Small intestine (tissue), 7 donors: ENCODE measurements around the gene CDK14. TPM values are rescaled to one million over a fixed set of nuclear protein-coding genes. Genes with fewer than 3 reads are reported as not detected.

Experiments
- DNase-seq, 2 donors: peaks; one replicate each; pipeline versions ENCODE4 v3.0.0 to v3.0.0-alpha.2; 2013
- FAIRE-seq: peaks from 2 replicates; lab custom pipeline; 2012; peaks lifted over from hg19 to GRCh38; lab: Jason Lieb, UNC
- H3K27ac ChIP-seq, 3 donors: one replicate each; pipeline ENCODE4 v1.5.1; 2013; ENCODE audit warnings: low read length in 2 of 3, mild to moderate bottlenecking in 2 of 3, control low read depth in 1 of 3, inconsistent platforms in 1 of 3, low read depth in 1 of 3, moderate library complexity in 1 of 3
- H3K27me3 ChIP-seq, 3 donors: one replicate each; pipeline ENCODE4 v1.6.1; 2013; ENCODE audit warnings: low read length in 3 of 3, inconsistent platforms in 1 of 3; ENCODE audit not compliant: control insufficient read depth in 3 of 3, insufficient read depth in 3 of 3
- H3K36me3 ChIP-seq, 3 donors: one replicate each; pipeline ENCODE4 v1.6.1; 2013; ENCODE audit warnings: low read length in 3 of 3, inconsistent platforms in 1 of 3, low read depth in 1 of 3, mild to moderate bottlenecking in 1 of 3, moderate library complexity in 1 of 3; ENCODE audit not compliant: control insufficient read depth in 3 of 3, insufficient read depth in 2 of 3
- H3K4me1 ChIP-seq, 3 donors: one replicate each; pipeline ENCODE4 v1.6.1; 2013; ENCODE audit warnings: low read length in 2 of 3, inconsistent platforms in 1 of 3, low read depth in 1 of 3, mild to moderate bottlenecking in 1 of 3, moderate library complexity in 1 of 3; ENCODE audit not compliant: control insufficient read depth in 3 of 3, insufficient read depth in 2 of 3
- H3K4me3 ChIP-seq, 3 donors: one replicate each; pipeline ENCODE4 v1.5.1; 2013; ENCODE audit warnings: low read length in 3 of 3, control low read depth in 1 of 3, inconsistent platforms in 1 of 3, low read depth in 1 of 3, mild to moderate bottlenecking in 1 of 3, moderate library complexity in 1 of 3
- H3K9me3 ChIP-seq, 2 donors: one replicate each; pipeline ENCODE4 v1.6.1; 2013; ENCODE audit warnings: low read depth in 1 of 2, low read length in 1 of 2; ENCODE audit not compliant: control insufficient read depth in 2 of 2, insufficient read depth in 1 of 2
- WGBS, 3 donors: extraction: QIAGEN DNeasy Blood & Tissue Kit; methylation state at CpG; one replicate each; pipeline ENCODE4 v1.1.7; 2013; 5-methylcytosine and 5-hydroxymethylcytosine counted together
- polyA plus RNA-seq, 4 donors: library from polyadenylated mRNA; stranded (reverse) in 3 of 4; unstranded in 1 of 4; fragments of 200-250 nt in 3 of 4; fragments of 120-200 nt in 1 of 4; gene quantifications; one replicate each; pipeline versions ENCODE4 v1.2.1 to v1.2.3, GENCODE V29; 2013
- donor health status: healthy with polysubstance abuse.
- donor health status: control.
- donor health status: control.
- donor health status: Bipolar disorder and iron deficiency.
- donor health status: healthy.

The CDK14 gene
- polyA plus RNA-seq, 4 donors = 1.1 to 6.3 (median 2.0) TPM; not detected in 1

DNA sequence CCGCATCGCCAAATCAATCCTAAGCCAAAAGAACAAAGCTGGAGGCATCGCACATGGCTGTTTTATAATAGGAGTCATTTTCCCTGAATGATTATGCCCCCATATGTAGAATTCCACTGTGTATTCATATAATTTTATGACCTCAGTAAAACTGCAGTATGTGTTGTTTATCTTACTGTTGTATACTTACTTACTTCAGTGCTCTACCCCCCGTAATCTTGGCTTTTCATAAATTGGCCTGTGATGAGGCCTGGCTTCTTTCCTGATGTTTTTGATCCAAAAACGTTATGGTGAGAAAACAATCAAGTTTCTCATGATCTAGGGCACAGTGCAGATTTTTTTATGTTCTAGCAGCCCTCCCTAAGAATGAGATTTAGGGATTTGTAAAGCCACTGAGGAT lies 361.8 kb downstream of the CDK14 start:
- H3K9me3 ChIP-seq = no peaks in the 10 kb centered on the region
- FAIRE-seq (no peak), DNase-seq (no peak)
- H3K27ac ChIP-seq = no peak overlapping the region
- no peaks in the 10 kb centered on the region for H3K27me3 ChIP-seq
- H3K4me1 ChIP-seq = no peaks in the 10 kb centered on the region
- 70 to 73% (median 72%) methylated on average over 5 of the region's 5 CpGs for WGBS, 3 donors
- H3K36me3 ChIP-seq = no peaks in the 10 kb centered on the region
- H3K4me3 ChIP-seq = no peak overlapping the region

GRCh38 chr7:90958647-90959046 lies 362.5 kb downstream of the CDK14 start:
- no peak for DNase-seq
- WGBS, 3 donors = 85 to 97% (median 91%) methylated on average over 2 of the region's 2 CpGs
- H3K27ac ChIP-seq = no peak overlapping the region
- no peaks in the 10 kb centered on the region for H3K27me3 ChIP-seq
- no peak overlapping the region for H3K4me3 ChIP-seq
- no peaks in the 10 kb centered on the region for H3K4me1 ChIP-seq
- no peaks in the 10 kb centered on the region for H3K36me3 ChIP-seq
- H3K9me3 ChIP-seq = no peaks in the 10 kb centered on the region
- FAIRE-seq = no peak

- no peak for FAIRE-seq
- H3K4me3 ChIP-seq = no peak overlapping the region
- H3K27me3 ChIP-seq = no peaks in the 10 kb centered on the region
- H3K27ac ChIP-seq = no peak overlapping the region
- H3K9me3 ChIP-seq = no peaks in the 10 kb centered on the region
- H3K4me1 ChIP-seq = no peaks in the 10 kb centered on the region
- DNase-seq = no peak
- H3K36me3 ChIP-seq = no peaks in the 10 kb centered on the region
- WGBS, 3 donors = 84 to 91% (median 85%) methylated on average over 1 of the region's 1 CpG
Observed at GRCh38 chr7:90961037-90961725, 365.1 kb downstream of the CDK14 start.

DNA sequence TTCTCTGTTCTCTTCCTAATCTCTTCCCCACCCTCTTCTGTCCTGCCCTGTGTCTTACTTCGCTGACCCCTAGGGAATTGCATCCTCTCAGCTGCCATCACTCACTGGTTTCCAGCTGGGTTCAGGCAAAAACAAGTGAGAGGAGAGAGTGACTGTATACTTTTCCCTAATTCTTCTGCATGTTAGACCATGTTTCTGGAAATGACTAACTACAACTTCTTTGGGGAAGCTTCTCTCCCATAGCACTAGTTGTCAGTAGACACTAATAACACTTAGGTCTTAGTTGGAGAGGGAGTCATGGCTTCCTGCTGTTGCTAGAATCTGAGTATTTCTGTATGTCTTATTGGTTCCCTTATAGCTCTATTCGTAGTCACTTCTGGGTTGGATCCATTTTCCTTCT lies 369.1 kb downstream of the CDK14 start:
- H3K9me3 ChIP-seq = no peaks in the 10 kb centered on the region
- DNase-seq (no peak), FAIRE-seq (no peak)
- no peaks in the 10 kb centered on the region for H3K36me3 ChIP-seq
- no peaks in the 10 kb centered on the region for H3K4me1 ChIP-seq
- no peak overlapping the region for H3K4me3 ChIP-seq
- H3K27ac ChIP-seq = no peak overlapping the region
- H3K27me3 ChIP-seq = no peaks in the 10 kb centered on the region
- WGBS, 3 donors = 79 to 86% (median 81%) methylated on average over 2 of the region's 2 CpGs

DNA sequence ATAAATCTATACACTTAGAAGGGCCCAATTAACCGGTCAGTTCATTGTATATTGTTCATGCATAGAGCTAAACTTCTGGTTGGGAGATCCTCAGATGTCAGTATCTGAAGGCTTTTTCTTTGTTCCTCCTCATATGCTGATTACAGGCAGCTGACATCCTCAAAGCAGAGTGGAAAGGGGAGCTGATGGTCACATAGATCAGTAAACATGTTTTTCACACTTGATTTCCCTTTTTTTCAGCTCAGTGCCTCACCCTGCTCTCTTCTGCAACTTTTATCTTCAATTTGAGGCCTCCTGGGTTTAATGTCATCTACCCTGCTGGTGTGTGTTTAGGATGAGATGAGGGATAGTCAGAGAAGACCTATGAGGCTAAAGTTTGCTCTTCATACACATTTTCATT lies 370.2 kb downstream of the CDK14 start:
- DNase-seq = no peak
- Histone ChIP-seq H3K27me3 (no peaks in the 10 kb centered on the region), H3K4me3 (no peak overlapping the region), H3K27ac (no peak overlapping the region), H3K36me3 (no peaks in the 10 kb centered on the region), H3K9me3 (no peaks in the 10 kb centered on the region), H3K4me1 (no peaks in the 10 kb centered on the region)
- WGBS, 3 donors = 69 to 81% (median 80%) methylated on average over 1 of the region's 1 CpG
- no peak for FAIRE-seq

DNA sequence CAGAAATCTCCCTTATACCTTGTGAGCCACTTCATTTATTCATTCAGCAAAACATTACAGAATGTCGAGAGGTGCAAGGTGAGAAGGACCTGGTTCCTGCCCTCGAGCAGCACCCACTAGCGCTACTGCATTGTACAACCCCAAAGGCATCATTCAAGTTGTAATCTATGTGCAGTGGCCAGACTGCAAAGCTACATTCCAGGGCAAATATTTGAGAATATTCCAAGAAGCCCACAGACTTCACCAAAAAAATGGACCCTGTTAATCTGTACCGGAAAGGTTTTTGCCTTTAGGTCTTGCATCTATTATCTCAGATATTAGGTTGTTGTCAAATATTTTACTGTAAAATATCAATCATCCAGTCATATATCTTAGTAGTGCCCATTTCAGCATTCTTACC lies 372.8 kb downstream of the CDK14 start:
- H3K4me1 ChIP-seq = no peaks in the 10 kb centered on the region
- H3K36me3 ChIP-seq = no peaks in the 10 kb centered on the region
- H3K27ac ChIP-seq = no peak overlapping the region
- WGBS, 3 donors = 88 to 93% (median 92%) methylated on average over 4 of the region's 4 CpGs
- H3K9me3 ChIP-seq = peaks cover 0 to 5% of the 10 kb centered on the region in 2 donors
- DNase-seq (no peak), FAIRE-seq (no peak)
- H3K4me3 ChIP-seq = no peak overlapping the region
- no peaks in the 10 kb centered on the region for H3K27me3 ChIP-seq

- Histone ChIP-seq H3K4me3 (no peak overlapping the region), H3K27ac (no peak overlapping the region), H3K9me3 (peaks cover 0 to 12% of the 10 kb centered on the region in 2 donors), H3K36me3 (no peaks in the 10 kb centered on the region), H3K27me3 (no peaks in the 10 kb centered on the region), H3K4me1 (no peaks in the 10 kb centered on the region)
- 69 to 81% (median 71%) methylated on average over 4 of the region's 4 CpGs for WGBS, 3 donors
- DNase-seq = no peak
- FAIRE-seq = no peak
Observed at GRCh38 chr7:90972906-90973550, 376.9 kb downstream of the CDK14 start.

DNA sequence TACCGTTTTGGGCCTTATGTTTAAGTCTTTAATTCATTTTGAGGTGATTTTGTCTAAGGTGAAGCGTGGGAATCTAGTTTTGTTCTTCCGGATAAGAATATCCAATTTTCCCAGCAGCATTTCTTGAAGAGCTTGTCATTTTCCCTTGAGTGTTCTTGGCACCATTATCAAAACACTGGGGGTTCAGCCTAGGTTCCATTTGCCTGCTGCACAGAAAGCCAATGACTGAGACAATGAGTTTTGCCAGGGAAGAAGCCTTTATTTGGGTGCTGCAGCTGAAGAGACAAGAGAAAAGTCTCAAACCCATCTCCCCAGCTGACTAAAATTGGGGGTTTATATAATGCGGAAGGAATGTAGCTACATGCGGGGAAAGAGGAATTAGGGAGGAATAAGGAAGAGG lies 380.9 kb downstream of the CDK14 start:
- no peak for DNase-seq
- Histone ChIP-seq H3K36me3 (no peaks in the 10 kb centered on the region), H3K9me3 (peaks cover 0 to 15% of the 10 kb centered on the region in 2 donors), H3K4me1 (no peaks in the 10 kb centered on the region), H3K4me3 (no peak overlapping the region), H3K27ac (no peak overlapping the region), H3K27me3 (no peaks in the 10 kb centered on the region)
- no peak for FAIRE-seq
- WGBS, 3 donors = 78 to 93% (median 82%) methylated on average over 5 of the region's 5 CpGs
